Tibial nerve (tissue), 4 donors: ENCODE data around the gene KLC1. TPM values are rescaled to one million over a fixed set of nuclear protein-coding genes. Genes with fewer than 3 reads are reported as not detected.

Experiments
- DNase-seq, 2 donors: peaks; one replicate each; pipeline ENCODE4 v3.0.0-alpha.2; 2019; ENCODE audit warnings: low spot score in 2 of 2
- H3K27ac ChIP-seq, 4 donors: fragments of 200-600 bp; sonication (generic) in 3 of 4; one replicate each; pipeline ENCODE4 v1.5.1; 2017 to 2019; ENCODE audit warnings: mild to moderate bottlenecking in 1 of 4
- H3K27me3 ChIP-seq, 2 donors: fragments of 200-600 bp; sonication (generic) in 1 of 2; one replicate each; pipeline versions ENCODE4 v1.5.1 to v1.6.0; 2017 to 2019
- H3K36me3 ChIP-seq, 3 donors: fragments of 200-600 bp; sonication (generic); one replicate each; pipeline ENCODE4 v1.5.1; 2018 to 2019
- H3K4me1 ChIP-seq, 4 donors: fragments of 200-600 bp; sonication (generic) in 3 of 4; one replicate each; pipeline ENCODE4 v1.5.1; 2017 to 2019
- H3K4me3 ChIP-seq, 4 donors: fragments of 200-600 bp; sonication (generic) in 3 of 4; one replicate each; pipeline ENCODE4 v1.5.1; 2017 to 2019; ENCODE audit warnings: mild to moderate bottlenecking in 1 of 4, moderate library complexity in 1 of 4
- H3K9me3 ChIP-seq, 4 donors: fragments of 200-600 bp; sonication (generic) in 3 of 4; one replicate each; pipeline ENCODE4 v1.5.1; 2017 to 2019
- CTCF ChIP-seq, 5 experiments: fragments of 200-600 bp in 3 of 5; fragments of 450-650 bp in 2 of 5; sonication (generic) in 3 of 5; IDR thresholded peaks; one replicate each; pipeline ENCODE4 v1.5.1; 2016 to 2019; ENCODE audit warnings: antibody characterized with exemption in 5 of 5, mild to moderate bottlenecking in 3 of 5, moderate library complexity in 2 of 5
- EP300 ChIP-seq, 2 donors: sonication (generic); formaldehyde crosslinking; IDR thresholded peaks; one replicate each; pipeline ENCODE4 v1.6.1; 2017; ENCODE audit warnings: antibody characterized with exemption in 2 of 2, mild to moderate bottlenecking in 1 of 2
- POLR2A ChIP-seq, 2 donors: fragments of 450-650 bp; IDR thresholded peaks; one replicate each; pipeline ENCODE4 v1.6.1; 2017; ENCODE audit warnings: antibody characterized with exemption in 2 of 2, mild to moderate bottlenecking in 2 of 2, moderate library complexity in 2 of 2
- WGBS, 2 donors: methylation state at CpG; one replicate each; pipeline ENCODE4 v1.1.5; 2018; 5-methylcytosine and 5-hydroxymethylcytosine counted together
- total RNA-seq, 4 donors: library from RNA; depleted of rRNA; stranded (reverse); fragments of >200 nt; gene quantifications; one replicate each; pipeline ENCODE4 v1.1.0, GENCODE V29; 2016

KLC1 gene
- total RNA-seq, 4 donors from 2014 or later: 402 to 561 (median 495) TPM

DNA sequence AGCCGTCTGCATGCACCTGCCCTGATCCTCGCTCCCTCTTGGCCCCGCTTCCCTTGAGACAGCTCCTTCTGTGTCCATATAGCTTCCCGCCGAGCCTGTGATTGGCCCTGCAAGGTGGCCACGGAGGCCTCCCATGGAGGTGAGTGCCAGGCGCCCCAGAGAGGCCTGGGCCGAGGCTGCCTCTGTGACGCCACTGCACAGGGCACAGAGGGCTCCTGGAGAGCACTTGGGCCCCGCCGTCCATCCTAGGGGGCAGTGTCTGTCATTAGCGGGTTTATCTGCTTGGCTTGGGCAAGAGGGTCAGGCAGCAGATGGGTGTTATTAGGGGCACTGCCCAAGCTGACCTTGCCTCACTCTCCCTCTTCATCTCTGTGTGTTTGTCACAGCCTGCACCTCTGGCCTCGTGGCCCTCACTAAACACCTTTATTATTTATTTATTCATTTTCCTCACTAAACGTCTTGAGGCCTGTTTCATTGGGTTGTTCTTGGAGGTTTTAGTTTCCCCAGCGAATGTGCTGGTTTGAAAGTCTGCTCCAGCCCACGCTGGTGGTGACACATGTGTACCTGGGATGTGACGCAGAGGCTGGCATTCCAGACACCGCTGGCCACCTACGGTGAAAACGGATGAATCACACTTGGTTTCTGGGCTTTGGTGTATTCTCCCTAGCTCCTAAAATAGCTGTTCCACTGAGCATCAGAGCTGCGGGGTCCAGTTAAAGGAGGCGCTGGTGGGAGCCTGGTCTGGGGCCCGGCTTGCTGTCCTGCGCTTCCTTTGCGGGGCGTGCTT is 92.5 kb downstream of the KLC1 start:
- no peak for TF ChIP-seq EP300 (IDR thresholded peaks at IDR 0.05)
- TF ChIP-seq POLR2A (IDR thresholded peaks at IDR 0.05): no peak
- H3K9me3 ChIP-seq: no peaks in the 10 kb centered on the region
- WGBS, 2 donors: 88 to 89% methylated on average over 25 to 26 of the region's 26 CpGs
- no peak for DNase-seq
- no peak overlapping the region for H3K4me3 ChIP-seq
- peaks cover 0 to 95% (median 42%) of the 10 kb centered on the region in 4 donors for H3K4me1 ChIP-seq
- H3K36me3 ChIP-seq: peaks cover 0 to 8% (median 0%) of the 10 kb centered on the region in 3 donors
- peak overlapping the region in 2 of 4 donors; percentile 17 to 91 for H3K27ac ChIP-seq
- no peaks in the 10 kb centered on the region for H3K27me3 ChIP-seq

DNA sequence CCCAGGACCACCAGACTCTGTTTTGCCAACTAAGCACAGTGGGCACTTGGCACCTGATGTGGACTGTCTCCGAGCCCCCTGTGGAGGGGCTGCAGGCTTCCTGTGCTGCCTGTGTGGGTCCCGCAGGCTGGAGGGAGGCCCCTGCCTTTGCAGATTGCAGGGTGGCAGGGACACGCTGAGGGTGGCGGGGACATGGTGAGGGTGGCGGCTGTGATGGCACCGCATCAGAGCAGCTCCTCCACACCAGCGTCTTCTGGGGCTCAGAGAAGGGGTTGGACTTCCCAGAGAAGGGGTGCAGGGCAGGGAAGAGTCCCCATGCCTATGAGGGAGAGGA is 94.7 kb downstream of the KLC1 start:
- no peak for DNase-seq
- peaks cover 0 to 28% (median 0%) of the 10 kb centered on the region in 3 donors for H3K36me3 ChIP-seq
- H3K4me3 ChIP-seq: peak overlapping the region in 1 of 4 donors; percentile 25
- peaks cover 0 to 73% (median 25%) of the 10 kb centered on the region in 4 donors for H3K4me1 ChIP-seq
- peak overlapping the region; percentile 71 to 91 (median 81) for H3K27ac ChIP-seq
- TF ChIP-seq POLR2A (IDR thresholded peaks at IDR 0.05) (no peak), EP300 (IDR thresholded peaks at IDR 0.05) (no peak), CTCF (IDR thresholded peaks at IDR 0.05) (no peak)
- no peaks in the 10 kb centered on the region for H3K9me3 ChIP-seq
- 59 to 70% methylated on average over 5 to 7 of the region's 7 CpGs for WGBS, 2 donors
- no peaks in the 10 kb centered on the region for H3K27me3 ChIP-seq

DNA sequence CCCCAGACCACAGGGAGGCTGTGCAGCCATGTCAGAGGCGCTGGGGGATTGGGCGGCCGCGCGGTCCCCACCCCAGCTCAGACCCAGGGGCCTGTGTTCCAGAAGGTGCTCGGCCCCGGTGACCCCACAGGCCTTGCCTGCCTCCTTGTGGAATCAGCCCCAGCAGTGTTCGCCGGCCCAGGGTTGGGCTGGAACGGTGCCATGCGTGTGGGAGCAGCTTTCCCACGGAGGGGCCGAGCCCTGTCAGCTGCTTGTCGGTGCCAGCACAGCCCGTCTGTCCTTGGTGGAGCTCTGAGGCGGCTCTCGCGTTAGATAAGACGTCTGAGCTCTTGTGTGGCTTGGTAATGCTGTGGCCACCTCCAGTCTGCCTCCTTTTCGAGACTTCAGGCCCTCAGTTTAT is 95.1 kb downstream of the KLC1 start:
- 35 to 50% methylated on average over 15 to 20 of the region's 20 CpGs for WGBS, 2 donors
- Histone ChIP-seq H3K4me3 (peak overlapping the region in 1 of 4 donors; percentile 25), H3K27ac (peak overlapping the region; percentile 71 to 91 (median 81)), H3K36me3 (peaks cover 0 to 32% (median 0%) of the 10 kb centered on the region in 3 donors), H3K4me1 (peaks cover 0 to 69% (median 23%) of the 10 kb centered on the region in 4 donors), H3K27me3 (no peaks in the 10 kb centered on the region), H3K9me3 (no peaks in the 10 kb centered on the region)
- DNase-seq: peak; percentile 46 to 60
- TF ChIP-seq EP300 (IDR thresholded peaks at IDR 0.05): peak in 1 of 2 donors; percentile 64
- peak in 2 of 5 experiments; percentile 26 to 56 for TF ChIP-seq CTCF (IDR thresholded peaks at IDR 0.05)
- TF ChIP-seq POLR2A (IDR thresholded peaks at IDR 0.05): no peak

DNA sequence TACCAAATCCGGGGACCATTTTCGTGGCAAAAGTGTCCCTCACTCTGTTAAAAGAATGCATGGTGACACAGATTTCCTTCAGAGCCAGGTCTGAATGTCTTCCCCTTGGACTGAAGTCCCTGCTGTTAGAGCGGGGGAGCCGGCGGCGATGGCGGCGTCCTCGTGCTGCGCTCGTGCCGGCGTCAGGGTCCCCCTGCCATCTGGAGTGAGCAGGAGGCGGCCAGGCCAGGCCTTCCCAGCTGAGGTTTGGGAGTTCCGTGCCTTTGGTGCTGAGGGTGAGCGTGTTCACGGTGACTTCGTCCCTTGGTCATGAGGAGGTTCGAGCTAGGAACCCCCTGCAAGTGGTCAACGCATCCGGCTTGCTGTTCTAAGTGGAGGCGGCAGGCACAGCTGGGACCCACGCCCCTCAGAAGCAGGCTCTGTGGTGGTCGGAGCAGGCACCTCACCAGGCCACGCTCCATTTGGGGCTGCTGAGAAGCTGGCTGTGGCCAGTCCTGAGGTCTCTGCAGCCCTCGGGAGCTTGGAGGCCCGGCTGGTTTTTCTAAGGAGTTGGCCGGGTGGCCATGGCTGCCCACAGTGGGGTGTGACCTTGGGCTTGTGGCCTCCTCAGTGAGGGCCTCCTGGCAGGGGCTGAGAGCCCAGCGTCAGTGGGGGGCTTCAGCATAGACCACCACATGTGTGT is 96.1 kb downstream of the KLC1 start:
- no peak for DNase-seq
- peaks cover 0 to 42% (median 6%) of the 10 kb centered on the region in 3 donors for H3K36me3 ChIP-seq
- TF ChIP-seq POLR2A (IDR thresholded peaks at IDR 0.05) (no peak), CTCF (IDR thresholded peaks at IDR 0.05) (no peak), EP300 (IDR thresholded peaks at IDR 0.05) (no peak)
- H3K9me3 ChIP-seq: no peaks in the 10 kb centered on the region
- peak overlapping the region; percentile 71 to 91 (median 81) for H3K27ac ChIP-seq
- peaks cover 0 to 61% (median 23%) of the 10 kb centered on the region in 4 donors for H3K4me1 ChIP-seq
- WGBS, 2 donors: 85 to 89% methylated on average over 23 to 24 of the region's 29 CpGs
- no peaks in the 10 kb centered on the region for H3K27me3 ChIP-seq
- H3K4me3 ChIP-seq: no peak overlapping the region

- H3K36me3 ChIP-seq: peaks cover 0 to 49% (median 6%) of the 10 kb centered on the region in 3 donors
- 90 to 91% methylated on average over 11 to 16 of the region's 16 CpGs for WGBS, 2 donors
- no peak overlapping the region for H3K4me3 ChIP-seq
- H3K27ac ChIP-seq: peak overlapping the region in 1 of 4 donors; percentile 91
- TF ChIP-seq EP300 (IDR thresholded peaks at IDR 0.05) (no peak), CTCF (IDR thresholded peaks at IDR 0.05) (no peak)
- peaks cover 0 to 53% (median 23%) of the 10 kb centered on the region in 4 donors for H3K4me1 ChIP-seq
- H3K9me3 ChIP-seq: no peaks in the 10 kb centered on the region
- H3K27me3 ChIP-seq: no peaks in the 10 kb centered on the region
- no peak for DNase-seq
These were observed 96.9 kb downstream of the KLC1 start for GRCh38 chr14:103725739-103726395.
